Measurements from ENCODE around the gene HAGHL. TPM values are rescaled to one million over a fixed set of nuclear protein-coding genes. Genes with fewer than 3 reads are reported as not detected.

The HAGHL gene
- total and polyA plus RNA-seq, 4 donors, result 4.1 to 26.7 (median 13.1) TPM

DNA sequence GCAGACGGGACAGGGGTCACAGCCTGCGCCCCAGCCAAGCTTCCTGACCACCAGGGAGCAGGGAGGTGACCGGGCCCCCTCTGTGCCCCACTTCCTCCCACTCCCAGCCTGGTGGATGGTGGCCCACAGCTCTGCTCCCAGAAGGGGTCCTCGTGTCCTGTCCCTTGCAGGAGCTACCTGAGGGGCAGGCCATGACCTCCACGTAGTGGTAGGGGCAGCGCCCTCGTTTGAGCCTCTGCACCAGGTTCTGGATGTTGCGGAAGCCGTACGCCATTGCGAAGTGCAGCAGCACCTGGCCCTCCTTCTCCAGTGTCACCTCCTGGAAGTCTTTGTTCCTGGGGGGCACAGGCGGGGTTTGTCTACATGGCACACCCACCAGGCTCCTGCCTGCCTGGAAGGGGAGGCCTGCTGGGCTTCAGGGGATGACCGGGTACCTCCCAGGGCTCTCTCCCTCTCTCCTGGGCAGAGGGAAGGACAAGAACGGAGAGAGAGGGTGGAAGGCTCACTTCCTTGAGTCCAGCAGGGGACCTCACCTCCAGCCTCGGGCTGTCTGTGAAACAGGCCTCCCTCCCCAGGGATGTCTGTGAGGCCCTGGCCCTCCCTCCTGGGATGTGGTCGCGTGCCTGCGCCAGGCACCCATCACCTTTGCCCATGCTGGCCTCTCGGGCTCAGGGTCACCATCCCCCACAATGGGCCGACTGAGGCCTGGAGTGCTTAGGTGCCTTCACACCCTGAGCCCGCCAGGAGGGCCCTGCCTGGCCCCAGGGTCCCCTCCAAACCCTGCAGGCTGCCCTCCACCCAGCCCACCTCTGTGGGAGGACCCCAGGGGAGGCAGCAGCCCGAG is 4.0 kb downstream of the HAGHL start:
- peaks cover 0 to 7% (median 4%) of the 10 kb centered on the region in 3 donors for H3K27me3 ChIP-seq (ENCODE audit: control insufficient read depth in 3 of 3, insufficient read depth in 3 of 3, low read length in 2 of 3)
- DNase-seq, result no peak
- H3K9ac ChIP-seq (ENCODE audit: insufficient read depth in 1 of 2, low read length in 2 of 2), result no peak overlapping the region
- ATAC-seq (ENCODE audit: insufficient read depth, low FRiP score), result no peak
- TF ChIP-seq, protein P1, sequence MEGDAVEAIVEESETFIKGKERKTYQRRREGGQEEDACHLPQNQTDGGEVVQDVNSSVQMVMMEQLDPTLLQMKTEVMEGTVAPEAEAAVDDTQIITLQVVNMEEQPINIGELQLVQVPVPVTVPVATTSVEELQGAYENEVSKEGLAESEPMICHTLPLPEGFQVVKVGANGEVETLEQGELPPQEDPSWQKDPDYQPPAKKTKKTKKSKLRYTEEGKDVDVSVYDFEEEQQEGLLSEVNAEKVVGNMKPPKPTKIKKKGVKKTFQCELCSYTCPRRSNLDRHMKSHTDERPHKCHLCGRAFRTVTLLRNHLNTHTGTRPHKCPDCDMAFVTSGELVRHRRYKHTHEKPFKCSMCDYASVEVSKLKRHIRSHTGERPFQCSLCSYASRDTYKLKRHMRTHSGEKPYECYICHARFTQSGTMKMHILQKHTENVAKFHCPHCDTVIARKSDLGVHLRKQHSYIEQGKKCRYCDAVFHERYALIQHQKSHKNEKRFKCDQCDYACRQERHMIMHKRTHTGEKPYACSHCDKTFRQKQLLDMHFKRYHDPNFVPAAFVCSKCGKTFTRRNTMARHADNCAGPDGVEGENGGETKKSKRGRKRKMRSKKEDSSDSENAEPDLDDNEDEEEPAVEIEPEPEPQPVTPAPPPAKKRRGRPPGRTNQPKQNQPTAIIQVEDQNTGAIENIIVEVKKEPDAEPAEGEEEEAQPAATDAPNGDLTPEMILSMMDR (IDR thresholded peaks at IDR 0.05; ENCODE audit: control extremely low read depth, extremely low read depth), result no peak
- no peaks in the 10 kb centered on the region for H3K9me3 ChIP-seq (ENCODE audit: control insufficient read depth in 4 of 4, insufficient read depth in 3 of 4, low read length in 3 of 4)
- H3K4me3 ChIP-seq, result no peak overlapping the region
- H3K36me3 ChIP-seq (ENCODE audit: control insufficient read depth in 4 of 4, insufficient read depth in 4 of 4, low read length in 4 of 4), result peaks cover 4 to 42% (median 9%) of the 10 kb centered on the region in 4 donors
- H3K4me1 ChIP-seq (ENCODE audit: control insufficient read depth in 5 of 5, insufficient read depth in 5 of 5, low read length in 5 of 5), result peaks cover 0 to 9% (median 3%) of the 10 kb centered on the region in 5 donors
- no peak overlapping the region for H3K27ac ChIP-seq (ENCODE audit: low read depth in 1 of 2, low read length in 1 of 2)
- WGBS, 2 donors, result 90 to 91% methylated on average over 22 of the region's 22 CpGs

DNA sequence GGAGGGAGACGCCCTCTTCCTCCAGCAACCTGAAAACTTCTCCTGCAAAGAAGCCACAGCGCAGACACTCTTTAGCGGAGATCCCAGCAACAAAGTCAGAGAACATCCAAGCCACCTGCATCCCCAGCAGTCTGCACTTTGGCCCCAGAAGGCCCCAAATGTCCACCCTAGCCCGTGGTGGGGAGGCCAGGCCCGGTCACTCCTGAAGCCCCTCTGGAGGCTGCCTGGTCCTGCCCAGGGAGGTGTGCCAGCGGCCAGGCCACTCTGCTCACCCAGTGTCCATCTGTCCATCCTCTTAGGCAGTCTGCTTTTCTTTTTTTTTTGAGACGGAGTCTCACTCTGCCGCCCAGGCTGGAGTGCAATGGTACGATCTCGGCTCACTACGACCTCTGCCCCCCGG is 5.4 kb downstream of the HAGHL start:
- TF ChIP-seq, protein P1 (IDR thresholded peaks at IDR 0.05; ENCODE audit: control extremely low read depth, extremely low read depth), result no peak
- no peak for ATAC-seq (ENCODE audit: insufficient read depth, low FRiP score)
- peaks cover 0 to 3% (median 2%) of the 10 kb centered on the region in 3 donors for H3K27me3 ChIP-seq (ENCODE audit: control insufficient read depth in 3 of 3, insufficient read depth in 3 of 3, low read length in 2 of 3)
- H3K36me3 ChIP-seq (ENCODE audit: control insufficient read depth in 4 of 4, insufficient read depth in 4 of 4, low read length in 4 of 4), result peaks cover 5 to 52% (median 11%) of the 10 kb centered on the region in 4 donors
- 94 to 95% methylated on average over 12 of the region's 12 CpGs for WGBS, 2 donors
- no peak overlapping the region for H3K9ac ChIP-seq (ENCODE audit: insufficient read depth in 1 of 2, low read length in 2 of 2)
- H3K9me3 ChIP-seq (ENCODE audit: control insufficient read depth in 4 of 4, insufficient read depth in 3 of 4, low read length in 3 of 4), result no peaks in the 10 kb centered on the region
- H3K4me1 ChIP-seq (ENCODE audit: control insufficient read depth in 5 of 5, insufficient read depth in 5 of 5, low read length in 5 of 5), result peaks cover 0 to 7% (median 3%) of the 10 kb centered on the region in 5 donors
- H3K4me3 ChIP-seq, result no peak overlapping the region
- no peak overlapping the region for H3K27ac ChIP-seq (ENCODE audit: low read depth in 1 of 2, low read length in 1 of 2)
- no peak for DNase-seq

DNA sequence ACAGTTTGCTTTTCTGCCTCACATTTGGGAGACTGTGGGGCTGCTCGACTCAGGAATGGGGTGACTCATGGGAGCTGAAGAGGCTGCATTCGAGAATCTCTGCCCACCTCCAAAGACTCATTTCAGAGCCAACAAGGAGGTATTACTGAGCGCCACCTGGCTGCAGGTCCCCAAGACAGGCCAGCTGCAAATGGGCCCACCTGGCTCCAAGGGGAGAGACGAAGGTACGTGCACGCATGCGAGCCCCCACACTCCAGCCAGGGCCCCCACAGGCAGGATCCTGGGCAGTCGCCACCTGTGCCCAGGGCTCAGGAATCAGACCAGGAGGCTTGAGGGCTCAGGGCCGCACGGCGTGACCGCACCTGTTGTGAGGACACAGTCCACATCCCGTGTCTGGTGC is 6.0 kb downstream of the HAGHL start:
- peaks cover 0 to 5% (median 3%) of the 10 kb centered on the region in 5 donors for H3K4me1 ChIP-seq (ENCODE audit: control insufficient read depth in 5 of 5, insufficient read depth in 5 of 5, low read length in 5 of 5)
- H3K9me3 ChIP-seq (ENCODE audit: control insufficient read depth in 4 of 4, insufficient read depth in 3 of 4, low read length in 3 of 4), result no peaks in the 10 kb centered on the region
- TF ChIP-seq, protein P1 (IDR thresholded peaks at IDR 0.05; ENCODE audit: control extremely low read depth, extremely low read depth), result no peak
- no peak overlapping the region for H3K4me3 ChIP-seq
- 92% methylated on average over 13 of the region's 13 CpGs for WGBS, 2 donors
- H3K36me3 ChIP-seq (ENCODE audit: control insufficient read depth in 4 of 4, insufficient read depth in 4 of 4, low read length in 4 of 4), result peaks cover 5 to 57% (median 12%) of the 10 kb centered on the region in 4 donors
- H3K27ac ChIP-seq (ENCODE audit: low read depth in 1 of 2, low read length in 1 of 2), result no peak overlapping the region
- ATAC-seq (ENCODE audit: insufficient read depth, low FRiP score) (no peak), DNase-seq (no peak)
- no peak overlapping the region for H3K9ac ChIP-seq (ENCODE audit: insufficient read depth in 1 of 2, low read length in 2 of 2)
- H3K27me3 ChIP-seq (ENCODE audit: control insufficient read depth in 3 of 3, insufficient read depth in 3 of 3, low read length in 2 of 3), result no peaks in the 10 kb centered on the region

Measured in lung (tissue), 12 donors.